GM23248 (cell line): ENCODE data around the gene PGGHG.

ENCODE experiments used
- EZH2 ChIP-seq: fragments of 200-600 bp; sonication (generic); IDR thresholded peaks from 2 replicates; pipeline ENCODE4 v1.6.1; 2018; ENCODE audit warnings: antibody characterized with exemption, mild to moderate bottlenecking; ENCODE audit not compliant: insufficient read depth, poor library complexity, severe bottlenecking
- EZH2phosphoT487 ChIP-seq: fragments of 200-600 bp; sonication (generic); IDR thresholded peaks from 2 replicates; pipeline ENCODE4 v1.6.1; 2018; ENCODE audit warnings: antibody characterized with exemption, moderate library complexity, mild to moderate bottlenecking, low read depth; ENCODE audit not compliant: insufficient read depth

DNA sequence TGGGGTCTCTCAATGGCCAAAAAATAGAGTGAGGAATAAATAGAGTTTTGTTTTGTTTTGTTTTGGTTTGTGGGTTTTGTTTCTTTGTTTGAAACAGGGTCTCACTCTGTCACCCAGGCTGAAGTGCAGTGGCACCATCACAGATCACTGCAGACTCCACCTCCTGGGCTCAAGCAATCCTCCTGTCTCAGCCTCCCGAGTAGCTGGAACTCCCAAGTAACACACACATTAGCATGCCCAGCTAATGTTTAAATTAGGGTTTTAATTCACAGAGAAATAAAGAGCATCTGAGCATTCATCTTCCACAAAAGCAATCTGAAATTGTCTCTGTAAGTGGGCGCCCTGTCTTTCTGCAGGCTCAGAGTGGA, 40.9 kb downstream of the PGGHG start:
- TF ChIP-seq EZH2 (no peak), EZH2phosphoT487 (no peak)
